Right ventricle myocardium inferior (tissue), 1 donor: ENCODE data around the gene MLX. TPM values are rescaled to one million over a fixed set of nuclear protein-coding genes. Genes with fewer than 3 reads are reported as not detected.
A peak's percentile ranks its signal among the peaks of the same experiment; 100 is the strongest.

Source experiments
- ATAC-seq: fragments of 200-7000 bp; cut with Tn5 transposase; one replicate; pipeline ENCODE4 v1.9.1; 2020; ENCODE audit warnings: mild to moderate bottlenecking, moderate library complexity
- DNase-seq: peaks from one replicate; pipeline ENCODE4 v3.0.0; 2021; ENCODE audit errors: missing footprints
- intact Hi-C: fragments of 100-400 bp; cut with DNase I; formaldehyde crosslinking; loops from one replicate; pipeline ENCODE4 v1.11.0; 2022
- long read RNA-seq: library from polyadenylated mRNA; unstranded; transcript quantifications from one replicate; pipeline ENCODE4 v2.0.0, GENCODE V29; 2021
- total RNA-seq: library from RNA; stranded (reverse); fragmentation: NEBNext Ultra II Directional; extraction: Animal tissue kit (Norgen Biotek cat#: 25700); gene quantifications from one replicate; pipeline ENCODE4 v1.2.1, GENCODE V29; 2021
- donor health status: DM: no; HTN: yes; CAD: no; lungs with severe emphysema.

Gene MLX
- 65.9 TPM for total RNA-seq
- long read RNA-seq, transcript MLX-201 (8 exons, 2,586 nt): minor isoform, 10 of 70 reads
- long read RNA-seq, transcript MLX-203 (8 exons, 2,428 nt): major isoform, 47 of 70 reads
- long read RNA-seq, partial matches to known transcripts: 5 of 70 reads
- long read RNA-seq, other reads (novel, unspliced or antisense): 5 of 70 reads

DNA sequence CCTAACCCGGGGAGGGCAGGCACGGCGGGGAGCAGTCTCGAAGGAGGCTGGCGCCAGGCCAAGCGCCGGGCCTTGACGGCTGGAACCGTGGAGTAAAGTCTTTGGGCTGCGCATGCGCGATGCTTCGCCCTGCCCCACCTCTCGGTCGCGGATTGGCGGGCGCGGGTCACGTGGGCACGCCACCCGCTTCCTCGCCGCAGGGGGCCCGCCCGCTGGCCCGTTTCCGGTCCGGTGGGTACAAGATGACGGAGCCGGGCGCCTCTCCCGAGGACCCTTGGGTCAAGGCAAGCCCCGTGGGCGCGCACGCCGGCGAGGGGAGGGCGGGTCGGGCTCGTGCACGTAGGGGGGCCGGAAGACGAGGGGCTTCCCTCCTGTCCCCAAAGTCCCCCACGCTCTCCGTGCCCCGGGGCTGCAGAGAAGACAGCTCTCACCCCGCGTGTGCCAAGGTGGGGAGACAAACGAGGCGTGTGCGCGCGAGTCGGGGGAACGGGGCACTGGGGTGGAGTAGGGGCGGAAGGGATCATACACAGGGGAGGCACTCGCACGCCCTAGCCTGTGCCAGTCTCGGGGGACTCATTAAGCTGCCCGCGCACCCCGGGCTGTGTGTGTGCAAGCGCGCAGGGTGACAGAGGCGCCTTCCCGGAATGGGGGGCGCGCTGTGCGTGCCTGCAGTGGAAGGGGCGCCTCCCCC lies at the start of gene MLX:
Gene MLX (plus strand): TSS at position 218 of the 691 bp plus-strand sequence. CDS start 25 bp downstream, at position 243.
- intact Hi-C loops: loop anchor here (5.0 kb wide), 1 partner anchor 40 kb away; the partner anchor contains the start of genes RETREG3 and TUBG1
- peak; percentile 98 for DNase-seq
- ATAC-seq: peak; percentile 85

GRCh38 chr17:42517516-42517915 lies 49.4 kb upstream of the MLX start:
- intact Hi-C loops: loop anchor here (5.0 kb wide), 4 partner anchors 60 to 195 kb away; partner anchors contain the start of genes ATP6V0A1 and CAVIN1
- ATAC-seq: peak; percentile 64
- peak; percentile 92 for DNase-seq

- ATAC-seq (peak; percentile 47), DNase-seq (no peak)
- intact Hi-C loops: loop anchor here (5.0 kb wide), 4 partner anchors 61 to 196 kb away; partner anchors contain the start of genes ATP6V0A1 and CAVIN1
Observed at GRCh38 chr17:42518046-42518754, 48.7 kb upstream of the MLX start.

DNA sequence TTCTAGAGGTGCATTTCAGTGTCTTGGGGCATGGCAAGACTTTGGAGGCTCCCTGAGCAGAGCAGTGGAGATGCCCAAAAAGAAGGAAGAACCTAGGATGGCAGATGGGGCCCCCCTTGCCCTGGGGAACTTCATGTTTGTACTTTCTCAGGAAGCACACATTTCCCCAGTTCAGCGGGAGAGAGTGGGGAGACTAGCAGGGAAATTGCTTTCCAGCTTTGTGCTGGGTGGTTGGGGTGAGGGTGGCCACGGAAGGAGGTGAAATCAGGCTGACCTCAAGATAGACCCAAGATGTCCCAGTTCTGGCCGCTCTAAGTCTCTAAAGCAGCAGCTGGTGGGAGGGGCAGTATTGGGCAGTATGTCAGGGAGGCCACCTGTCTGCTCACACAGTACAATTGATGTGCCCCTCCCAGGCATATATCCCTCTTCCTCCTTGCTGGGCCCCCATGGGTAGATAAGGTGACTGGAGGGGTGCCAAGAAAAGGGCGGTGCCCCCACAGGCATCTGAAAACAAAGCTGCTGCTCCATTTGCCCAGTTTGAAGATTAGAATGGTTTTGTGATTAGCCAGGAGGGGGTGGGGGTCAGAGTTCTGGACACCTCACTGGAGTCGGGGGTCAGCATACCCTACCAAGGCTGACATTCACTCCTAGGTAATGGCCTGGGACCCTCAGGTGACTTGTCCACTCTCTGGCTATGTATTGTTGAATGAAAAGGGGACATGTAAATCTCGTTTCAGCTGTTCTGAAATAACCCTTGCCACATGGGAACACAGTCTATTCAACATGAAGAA lies 48.0 kb upstream of the MLX start:
- DNase-seq (no peak), ATAC-seq (peak; percentile 12)
- intact Hi-C loops: loop anchor here (5.0 kb wide), 4 partner anchors 62 to 197 kb away; partner anchors contain the start of genes ATP6V0A1 and CAVIN1

DNA sequence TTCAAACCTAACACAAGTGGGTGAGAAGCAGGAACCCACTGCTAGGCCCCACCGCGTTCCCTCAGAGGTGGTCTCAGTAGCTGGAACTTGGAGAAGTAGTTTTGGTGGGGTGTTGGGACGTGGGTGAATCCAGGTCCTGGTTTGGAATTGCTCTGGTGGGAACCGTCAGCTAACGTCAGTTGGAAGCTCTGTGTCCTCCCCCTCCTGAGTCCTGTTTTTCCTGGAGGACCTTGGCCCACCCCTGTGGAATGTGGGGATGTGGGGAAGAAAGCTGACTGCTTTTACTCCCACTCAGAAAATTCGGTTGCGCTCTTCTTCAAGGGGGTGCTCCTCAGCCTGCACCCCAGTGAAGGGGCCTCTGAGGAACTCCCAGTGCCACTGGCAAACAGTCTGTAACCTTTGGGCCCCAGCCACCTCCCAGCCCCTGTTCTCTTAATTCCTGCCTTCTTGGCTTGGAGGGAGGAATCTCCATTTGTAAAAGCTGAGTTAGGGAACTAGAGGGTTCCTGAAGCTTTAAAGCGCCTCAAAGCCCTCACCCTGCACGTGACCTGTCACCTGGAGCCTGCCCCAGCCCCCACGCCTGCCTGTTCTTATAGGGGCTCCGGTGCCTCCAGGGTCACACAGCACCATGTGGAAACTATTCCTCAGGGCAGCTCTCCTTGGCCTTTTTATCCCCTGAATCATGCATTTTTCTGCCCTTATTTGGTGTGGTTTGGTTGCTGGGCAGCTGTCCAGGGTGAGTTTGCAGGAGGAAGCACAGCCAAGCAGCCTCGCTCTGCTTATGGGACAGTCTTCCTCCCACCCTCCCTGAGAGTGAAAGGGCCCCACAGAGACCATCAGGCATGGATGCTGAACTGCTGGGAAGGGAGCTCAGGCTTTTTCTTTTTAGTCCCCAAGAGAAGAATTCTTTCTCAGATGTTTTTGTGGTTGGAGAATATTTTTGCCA lies 47.1 kb upstream of the MLX start:
- intact Hi-C loops: loop anchor here (5.0 to 10.0 kb wide), 6 partner anchors 63 to 495 kb away; partner anchors contain the start of genes ATP6V0A1, CAVIN1, HCRT and KCNH4
- DNase-seq (peak; percentile 94), ATAC-seq (peak; percentile 78)

- DNase-seq (no peak), ATAC-seq (no peak)
- intact Hi-C loops: loop anchor here (10.0 kb wide), 2 partner anchors 336 to 496 kb away; partner anchors contain the start of genes HCRT, KCNH4 and NKIRAS2
Observed at GRCh38 chr17:42520540-42520951, 46.4 kb upstream of the MLX start.

DNA sequence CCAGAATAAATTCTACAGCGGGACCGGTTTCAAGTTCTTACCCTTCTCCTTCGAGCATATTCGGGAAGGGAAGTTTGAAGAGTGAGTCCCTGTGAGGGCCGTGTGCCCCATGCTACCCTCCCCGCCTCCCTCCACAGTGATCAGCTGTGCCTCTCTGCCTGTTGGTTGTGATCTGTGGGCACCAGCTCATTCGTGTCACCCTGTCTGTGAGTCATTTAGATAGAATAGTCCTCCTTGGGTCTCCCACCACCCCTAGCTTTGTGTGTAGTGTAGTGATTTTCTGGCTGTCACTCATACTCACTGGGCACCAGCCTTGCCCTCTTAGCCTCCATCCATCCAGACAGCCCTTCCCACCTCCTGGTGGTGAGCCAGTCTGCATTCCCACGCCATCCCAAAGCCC lies 45.9 kb upstream of the MLX start:
- no peak for DNase-seq
- intact Hi-C loops: loop anchor here (10.0 kb wide), 2 partner anchors 336 to 496 kb away; partner anchors contain the start of genes HCRT, KCNH4 and NKIRAS2
- ATAC-seq: no peak

DNA sequence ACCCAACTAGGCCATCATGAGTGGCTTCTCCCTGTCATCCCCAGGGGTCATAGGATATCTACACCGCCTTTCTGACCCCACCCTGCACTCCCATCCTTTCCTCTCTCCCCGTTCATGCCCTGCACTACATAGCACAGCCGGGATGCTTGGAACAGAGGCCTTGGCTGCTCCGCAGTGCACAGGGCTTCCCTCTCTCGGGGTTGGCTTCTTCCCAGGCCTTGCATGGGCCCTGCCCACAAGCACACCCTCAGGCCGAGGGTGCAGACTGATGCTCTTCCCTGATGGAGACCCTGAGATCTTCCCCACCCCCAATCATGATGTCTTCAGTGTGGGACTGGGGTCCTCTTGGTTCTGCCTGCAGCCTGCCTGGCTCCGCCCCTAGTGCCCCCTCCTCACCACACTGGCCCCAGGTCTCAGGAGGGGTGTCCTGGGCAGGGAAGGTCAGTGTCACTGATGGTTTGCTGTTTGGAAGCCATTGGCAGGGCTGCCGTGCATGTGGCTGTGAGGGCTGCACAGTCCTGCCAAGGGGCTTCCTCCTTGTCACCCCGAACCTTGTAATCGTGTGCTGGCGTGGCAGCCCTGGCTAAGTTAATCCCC lies 45.1 kb upstream of the MLX start:
- ATAC-seq (no peak), DNase-seq (no peak)

GRCh38 chr17:42522263-42522790 lies 44.6 kb upstream of the MLX start:
- intact Hi-C loops: loop anchor here (10.0 kb wide), 2 partner anchors 338 to 498 kb away; partner anchors contain the start of genes HCRT, KCNH4 and NKIRAS2
- DNase-seq (no peak), ATAC-seq (no peak)

More for the DNA sequence above, 45.1 kb upstream of the MLX start:
- intact Hi-C loops: loop anchor here (10.0 kb wide), 2 partner anchors 337 to 497 kb away; partner anchors contain the start of genes HCRT, KCNH4 and NKIRAS2

DNA sequence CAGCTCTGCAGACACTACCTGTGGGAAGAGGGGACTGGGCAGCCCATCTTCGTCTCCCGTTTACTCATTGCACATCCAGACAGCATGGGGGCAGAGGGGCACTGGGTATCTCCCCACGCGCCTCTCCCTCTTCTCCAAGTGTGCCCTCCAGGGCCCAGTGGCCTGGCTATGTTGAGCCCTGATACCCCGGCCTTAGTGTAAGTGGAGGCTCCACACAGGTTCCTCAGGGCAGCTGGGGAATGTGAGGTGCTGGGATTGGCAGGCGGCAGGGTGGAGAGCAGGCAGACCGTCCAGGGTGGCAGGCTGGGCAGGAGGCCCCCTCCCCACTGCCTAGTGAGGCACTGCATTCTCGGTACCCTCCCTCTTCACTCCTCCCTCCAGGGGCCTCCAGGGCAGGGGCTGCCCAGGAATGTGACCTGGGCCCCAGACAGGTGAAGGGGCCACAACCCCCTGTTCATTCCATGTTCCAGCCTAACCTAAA lies 44.1 kb upstream of the MLX start:
- intact Hi-C loops: loop anchor here (10.0 kb wide), 2 partner anchors 338 to 498 kb away; partner anchors contain the start of genes HCRT, KCNH4 and NKIRAS2
- ATAC-seq (no peak), DNase-seq (no peak)

DNA sequence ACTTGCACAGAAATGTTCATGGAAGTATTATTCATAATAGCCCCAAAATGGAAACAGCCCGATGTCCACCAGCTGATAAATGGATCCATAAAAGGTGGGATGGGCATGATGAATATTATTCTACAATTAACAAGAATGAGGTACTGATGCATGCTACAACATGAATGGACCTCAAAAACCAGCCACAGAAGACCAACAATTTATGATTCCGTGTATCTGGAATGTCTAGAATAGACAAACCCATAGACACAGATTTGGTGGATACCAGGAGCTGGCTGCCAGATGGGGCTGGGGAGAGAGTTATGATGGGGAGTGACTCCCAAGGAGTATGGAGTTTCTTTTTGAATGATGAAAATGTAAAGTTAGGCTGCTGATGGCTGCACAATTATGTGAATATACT lies 41.7 kb upstream of the MLX start:
- no peak for DNase-seq
- intact Hi-C loops: loop anchor here (10.0 kb wide), 2 partner anchors 340 to 500 kb away; partner anchors contain the start of genes HCRT, KCNH4 and NKIRAS2
- ATAC-seq: no peak

DNA sequence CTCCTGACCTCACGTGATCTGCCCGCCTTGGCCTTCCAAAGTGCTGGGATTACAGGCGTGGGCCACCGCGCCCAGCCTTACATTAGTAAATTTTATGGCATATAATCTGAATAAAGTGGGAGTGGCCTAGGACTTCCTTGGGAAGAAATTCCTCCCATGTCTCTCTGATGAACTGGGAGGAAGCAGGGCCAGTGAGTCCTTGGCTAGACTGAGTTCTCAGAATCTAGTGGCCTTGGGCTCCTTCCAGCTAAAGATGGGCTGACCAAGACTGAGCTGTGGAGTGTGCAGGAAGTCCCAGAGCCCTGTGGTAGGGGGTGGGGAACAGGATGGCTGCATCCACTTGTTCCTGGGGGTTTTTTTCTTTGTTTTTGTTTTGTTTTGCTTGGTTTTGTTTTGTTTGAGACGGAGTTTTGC lies 40.9 kb upstream of the MLX start:
- DNase-seq: no peak

GRCh38 chr17:42527932-42528331 lies 39.0 kb upstream of the MLX start:
- intact Hi-C loops: loop anchor here (10.0 kb wide), 2 partner anchors 343 to 503 kb away; partner anchors contain the start of genes HCRT, KCNH4 and NKIRAS2
- ATAC-seq: no peak

More for the DNA sequence above, 40.9 kb upstream of the MLX start:
- ATAC-seq: peak; percentile 65
- intact Hi-C loops: loop anchor here (10.0 kb wide), 2 partner anchors 341 to 501 kb away; partner anchors contain the start of genes HCRT, KCNH4 and NKIRAS2

DNA sequence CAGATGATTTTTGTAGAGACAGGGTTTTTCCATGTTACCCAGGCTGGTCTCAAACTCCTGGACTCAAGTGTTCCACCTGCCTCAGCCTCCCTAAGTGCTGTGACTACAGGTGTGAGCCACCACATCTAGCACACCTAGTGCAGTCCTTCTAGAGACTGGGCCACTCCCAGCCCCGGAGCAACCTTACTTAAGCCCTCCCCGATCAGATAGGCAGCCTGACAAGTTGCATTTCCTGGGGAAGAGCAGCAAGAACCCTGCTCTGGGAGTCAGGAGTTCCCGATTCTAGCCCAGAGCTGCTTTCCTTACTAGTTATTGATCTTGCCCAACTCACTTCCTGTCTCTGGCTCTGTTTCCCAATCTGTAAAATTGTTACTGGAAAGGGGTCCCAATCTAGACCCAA lies 37.8 kb upstream of the MLX start:
- intact Hi-C loops: loop anchor here (10.0 kb wide), 2 partner anchors 344 to 504 kb away; partner anchors contain the start of genes HCRT, KCNH4 and NKIRAS2
- DNase-seq (no peak), ATAC-seq (no peak)

More at GRCh38 chr17:42527932-42528331, 39.0 kb upstream of the MLX start:
- DNase-seq: no peak

DNA sequence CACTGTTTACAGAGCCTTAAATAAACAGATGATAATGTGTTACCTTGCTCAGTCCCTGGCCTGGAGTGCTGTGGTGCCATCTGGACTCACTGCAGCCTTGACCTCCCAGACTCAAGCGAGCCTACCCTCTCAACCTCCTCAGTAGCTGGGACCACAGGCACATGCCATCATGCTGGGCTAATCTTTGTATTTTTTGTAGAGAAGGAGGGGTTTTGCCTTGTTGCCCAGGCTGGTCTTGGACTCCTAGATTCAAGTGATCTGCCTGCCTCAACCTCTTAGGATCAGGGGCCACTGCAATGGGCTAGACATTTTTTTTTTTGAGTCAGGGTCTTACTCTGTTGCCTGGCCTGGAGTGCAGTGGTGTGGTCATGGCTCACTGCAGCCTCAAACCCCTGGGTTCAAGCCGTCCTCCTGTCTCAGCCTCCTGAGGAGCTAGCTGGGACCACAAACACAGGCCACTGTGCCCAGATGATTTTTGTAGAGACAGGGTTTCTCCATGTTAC lies 35.9 kb upstream of the MLX start:
- DNase-seq (no peak), ATAC-seq (no peak)
- intact Hi-C loops: no loop called here
